Measurements from ENCODE around the gene PNLIPRP2.

Gene PNLIPRP2

GRCh38 chr10:116631871-116632295, 11.1 kb downstream of the PNLIPRP2 start:
- ATAC-seq, result no peak
- DNase-seq (ENCODE audit: low spot score in 2 of 2), result no peak
- Mint-ChIP-seq H3K9me3 (no peaks in the 10 kb centered on the region), H3K4me3 (no peak overlapping the region), H3K4me1 (no peaks in the 10 kb centered on the region), H3K36me3 (no peaks in the 10 kb centered on the region), H3K27ac (no peak overlapping the region)

GRCh38 chr10:116632596-116633215, 12.0 kb downstream of the PNLIPRP2 start:
- no peak for DNase-seq (ENCODE audit: low spot score in 2 of 2)
- no peaks in the 10 kb centered on the region for H3K36me3 Mint-ChIP-seq
- H3K4me1 Mint-ChIP-seq, result no peaks in the 10 kb centered on the region
- no peaks in the 10 kb centered on the region for H3K9me3 Mint-ChIP-seq
- no peak overlapping the region for H3K27ac Mint-ChIP-seq
- no peak overlapping the region for H3K4me3 Mint-ChIP-seq
- ATAC-seq, result no peak

- no peak overlapping the region for H3K4me3 Mint-ChIP-seq
- H3K36me3 Mint-ChIP-seq, result no peaks in the 10 kb centered on the region
- ATAC-seq, result no peak
- no peaks in the 10 kb centered on the region for H3K9me3 Mint-ChIP-seq
- no peak overlapping the region for H3K27ac Mint-ChIP-seq
- DNase-seq (ENCODE audit: low spot score in 2 of 2), result no peak
- no peaks in the 10 kb centered on the region for H3K4me1 Mint-ChIP-seq
Measured at GRCh38 chr10:116633216-116633600, 12.5 kb downstream of the PNLIPRP2 start.

- no peaks in the 10 kb centered on the region for H3K4me1 Mint-ChIP-seq
- no peak for DNase-seq (ENCODE audit: low spot score in 2 of 2)
- no peak overlapping the region for H3K4me3 Mint-ChIP-seq
Measured at GRCh38 chr10:116634126-116634975, 13.6 kb downstream of the PNLIPRP2 start.

GRCh38 chr10:116636385-116636784, 15.6 kb downstream of the PNLIPRP2 start:
- H3K4me1 Mint-ChIP-seq, result no peaks in the 10 kb centered on the region
- DNase-seq (ENCODE audit: low spot score in 2 of 2) (no peak), ATAC-seq (no peak)
- no peak overlapping the region for H3K4me3 Mint-ChIP-seq
- H3K9me3 Mint-ChIP-seq, result no peaks in the 10 kb centered on the region
- H3K27ac Mint-ChIP-seq, result no peak overlapping the region
- no peaks in the 10 kb centered on the region for H3K36me3 Mint-ChIP-seq

More at GRCh38 chr10:116634126-116634975, 13.6 kb downstream of the PNLIPRP2 start:
- H3K36me3 Mint-ChIP-seq, result no peaks in the 10 kb centered on the region
- ATAC-seq, result no peak
- no peak overlapping the region for H3K27ac Mint-ChIP-seq
- no peaks in the 10 kb centered on the region for H3K9me3 Mint-ChIP-seq

GRCh38 chr10:116636976-116637375, 16.2 kb downstream of the PNLIPRP2 start:
- no peaks in the 10 kb centered on the region for H3K9me3 Mint-ChIP-seq
- H3K4me1 Mint-ChIP-seq, result no peaks in the 10 kb centered on the region
- H3K27ac Mint-ChIP-seq, result no peak overlapping the region
- DNase-seq (ENCODE audit: low spot score in 2 of 2), result no peak
- no peak for ATAC-seq
- H3K4me3 Mint-ChIP-seq, result no peak overlapping the region
- no peaks in the 10 kb centered on the region for H3K36me3 Mint-ChIP-seq

GRCh38 chr10:116637830-116638229, 17.1 kb downstream of the PNLIPRP2 start:
- DNase-seq (ENCODE audit: low spot score in 2 of 2) (no peak), ATAC-seq (no peak)
- Mint-ChIP-seq H3K4me3 (no peak overlapping the region), H3K9me3 (no peaks in the 10 kb centered on the region), H3K36me3 (no peaks in the 10 kb centered on the region), H3K4me1 (no peaks in the 10 kb centered on the region), H3K27ac (no peak overlapping the region)

- H3K9me3 Mint-ChIP-seq, result peaks cover 4% of the 10 kb centered on the region
- H3K27ac Mint-ChIP-seq, result no peak overlapping the region
- H3K36me3 Mint-ChIP-seq, result no peaks in the 10 kb centered on the region
- ATAC-seq, result no peak
- no peak overlapping the region for H3K4me3 Mint-ChIP-seq
- no peaks in the 10 kb centered on the region for H3K4me1 Mint-ChIP-seq
- DNase-seq (ENCODE audit: low spot score in 2 of 2), result no peak
Measured at GRCh38 chr10:116646502-116646901, 25.7 kb downstream of the PNLIPRP2 start.

GRCh38 chr10:116648903-116649302, 28.1 kb downstream of the PNLIPRP2 start:
- ATAC-seq (no peak), DNase-seq (ENCODE audit: low spot score in 2 of 2) (no peak)
- Mint-ChIP-seq H3K4me1 (no peaks in the 10 kb centered on the region), H3K9me3 (peaks cover 4% of the 10 kb centered on the region), H3K4me3 (no peak overlapping the region), H3K27ac (no peak overlapping the region), H3K36me3 (no peaks in the 10 kb centered on the region)

GRCh38 chr10:116653885-116654284, 33.1 kb downstream of the PNLIPRP2 start:
- Mint-ChIP-seq H3K4me3 (no peak overlapping the region), H3K27ac (no peak overlapping the region), H3K4me1 (no peaks in the 10 kb centered on the region), H3K36me3 (no peaks in the 10 kb centered on the region), H3K9me3 (peaks cover 4% of the 10 kb centered on the region)
- DNase-seq (ENCODE audit: low spot score in 2 of 2) (no peak), ATAC-seq (no peak)

GRCh38 chr10:116654816-116655215, 34.1 kb downstream of the PNLIPRP2 start:
- no peak for DNase-seq (ENCODE audit: low spot score in 2 of 2)
- no peaks in the 10 kb centered on the region for H3K9me3 Mint-ChIP-seq
- H3K27ac Mint-ChIP-seq, result no peak overlapping the region
- no peak for ATAC-seq
- H3K36me3 Mint-ChIP-seq, result no peaks in the 10 kb centered on the region
- H3K4me1 Mint-ChIP-seq, result no peaks in the 10 kb centered on the region
- H3K4me3 Mint-ChIP-seq, result no peak overlapping the region

GRCh38 chr10:116655568-116655967, 34.8 kb downstream of the PNLIPRP2 start:
- H3K27ac Mint-ChIP-seq, result no peak overlapping the region
- no peak overlapping the region for H3K4me3 Mint-ChIP-seq
- DNase-seq (ENCODE audit: low spot score in 2 of 2) (no peak), ATAC-seq (no peak)
- H3K4me1 Mint-ChIP-seq, result no peaks in the 10 kb centered on the region
- H3K9me3 Mint-ChIP-seq, result no peaks in the 10 kb centered on the region
- H3K36me3 Mint-ChIP-seq, result no peaks in the 10 kb centered on the region

GRCh38 chr10:116656044-116656443, 35.3 kb downstream of the PNLIPRP2 start:
- DNase-seq (ENCODE audit: low spot score in 2 of 2) (no peak), ATAC-seq (no peak)
- Mint-ChIP-seq H3K36me3 (no peaks in the 10 kb centered on the region), H3K4me3 (no peak overlapping the region), H3K4me1 (no peaks in the 10 kb centered on the region), H3K27ac (no peak overlapping the region), H3K9me3 (no peaks in the 10 kb centered on the region)

GRCh38 chr10:116657863-116658551, 37.3 kb downstream of the PNLIPRP2 start:
- H3K4me3 Mint-ChIP-seq, result no peak overlapping the region
- H3K36me3 Mint-ChIP-seq, result no peaks in the 10 kb centered on the region
- DNase-seq (ENCODE audit: low spot score in 2 of 2) (no peak), ATAC-seq (peak; percentile 26)
- no peaks in the 10 kb centered on the region for H3K4me1 Mint-ChIP-seq
- H3K27ac Mint-ChIP-seq, result no peak overlapping the region
- no peaks in the 10 kb centered on the region for H3K9me3 Mint-ChIP-seq

- Mint-ChIP-seq H3K27ac (no peak overlapping the region), H3K9me3 (no peaks in the 10 kb centered on the region), H3K4me1 (no peaks in the 10 kb centered on the region), H3K36me3 (no peaks in the 10 kb centered on the region), H3K4me3 (no peak overlapping the region)
- ATAC-seq (no peak), DNase-seq (ENCODE audit: low spot score in 2 of 2) (no peak)
Measured at GRCh38 chr10:116659049-116659670, 38.4 kb downstream of the PNLIPRP2 start.
